Endodermal cell (in vitro differentiated cells): Measurements from ENCODE around the gene VCAN. TPM values are rescaled to one million over a fixed set of nuclear protein-coding genes. Genes with fewer than 3 reads are reported as not detected.

Experiments used
- DNase-seq: peaks from one replicate; pipeline ENCODE4 v3.0.0-alpha.2; 2017
- H3K27ac ChIP-seq: 2 replicates; pipeline ENCODE4 v1.5.1; 2013; ENCODE audit warnings: mild to moderate bottlenecking, low read depth, low read length, moderate library complexity
- H3K27me3 ChIP-seq: 2 replicates; pipeline ENCODE4 v1.6.1; 2013; ENCODE audit warnings: mild to moderate bottlenecking, low read length, moderate library complexity; ENCODE audit not compliant: insufficient read depth, control insufficient read depth, poor library complexity, severe bottlenecking
- H3K36me3 ChIP-seq: 2 replicates; pipeline ENCODE4 v1.7.0; 2013; ENCODE audit warnings: mild to moderate bottlenecking, low read length, moderate library complexity; ENCODE audit not compliant: control insufficient read depth, insufficient read depth
- H3K4me1 ChIP-seq: one replicate; pipeline ENCODE4 v1.7.0; 2013; ENCODE audit warnings: low read length; ENCODE audit not compliant: control insufficient read depth, insufficient read depth
- H3K4me3 ChIP-seq: 2 replicates; pipeline ENCODE4 v1.5.1; 2013; ENCODE audit warnings: mild to moderate bottlenecking, low read length, moderate library complexity
- H3K9ac ChIP-seq: 2 replicates; pipeline ENCODE4 v1.6.1; 2013; ENCODE audit warnings: mild to moderate bottlenecking, low read length, moderate library complexity; ENCODE audit not compliant: poor library complexity, severe bottlenecking; ENCODE audit errors: extremely low read depth
- H3K9me3 ChIP-seq: 2 replicates; pipeline ENCODE4 v1.6.1; 2013; ENCODE audit warnings: mild to moderate bottlenecking, low read length, moderate library complexity; ENCODE audit not compliant: control insufficient read depth
- H3K27ac Mint-ChIP-seq: 2 replicates; pipeline ENCODE4 v1.8.0; 2020; ENCODE audit warnings: mixed read lengths
- H3K27me3 Mint-ChIP-seq: 2 replicates; pipeline ENCODE4 v1.8.0; 2021; ENCODE audit warnings: mild to moderate bottlenecking, mixed read lengths; ENCODE audit not compliant: insufficient read depth
- H3K36me3 Mint-ChIP-seq: 2 replicates; pipeline ENCODE4 v1.8.0; 2020; ENCODE audit warnings: low read depth, mixed read lengths
- H3K4me1 Mint-ChIP-seq: 2 replicates; pipeline ENCODE4 v1.8.0; 2020; ENCODE audit warnings: mixed read lengths
- H3K4me3 Mint-ChIP-seq: 2 replicates; pipeline ENCODE4 v1.8.0; 2020; ENCODE audit warnings: mild to moderate bottlenecking, moderate library complexity, mixed read lengths
- H3K9me3 Mint-ChIP-seq: 2 replicates; pipeline ENCODE4 v1.8.0; 2020; ENCODE audit warnings: mild to moderate bottlenecking, mixed read lengths
- CTCF ChIP-seq: fragments of 200-600 bp; sonication (generic); conservative IDR thresholded peaks from 2 replicates; pipeline ENCODE4 v1.5.0; 2021; ENCODE audit warnings: antibody characterized with exemption, mild to moderate bottlenecking
- WGBS, 2 experiments: methylation state at CpG; one replicate each; pipeline versions ENCODE4 v1.1.5 to v1.1.7; 2013; ENCODE audit warnings: missing lambda C conversion rate in 2 of 2, mixed read lengths in 1 of 2; ENCODE audit not compliant: insufficient coverage in 1 of 2, insufficient read length in 1 of 2; 5-methylcytosine and 5-hydroxymethylcytosine counted together
- long read RNA-seq, 4 experiments: library from polyadenylated mRNA in 2 of 4; library from RNA in 1 of 4; library from capped mRNA in 1 of 4; stranded (forward) in 3 of 4; unstranded in 1 of 4; transcript quantifications; one replicate each; pipeline ENCODE4 v2.0.0, GENCODE V29; 2020 to 2021; ENCODE audit warnings: inconsistent platforms in 1 of 4
- polyA plus RNA-seq, 2 experiments: library from polyadenylated mRNA; stranded (reverse); fragments of 50-300 nt; gene quantifications; one replicate each; pipeline ENCODE4 v1.2.3, GENCODE V29; 2013
- total RNA-seq, 2 donors: library from RNA; stranded (reverse); fragmentation: NEBNext Ultra II Directional in 1 of 2; extraction: Animal tissue kit (Norgen Biotek cat#: 25700) in 1 of 2; gene quantifications; 2 replicates in 1 of 2; 3 replicates in 1 of 2; pipeline ENCODE4 v1.2.1, GENCODE V29; 2021

Gene VCAN
- total RNA-seq, result 100 to 1,000 TPM; 363 to 397 TPM
- 188 TPM for polyA plus RNA-seq (2013, experiment 1 of 2)
- 171 TPM for polyA plus RNA-seq (2013, experiment 2 of 2)
- long read RNA-seq, experiment 1, full-length matches to known transcripts, result 36 of 110 reads
- long read RNA-seq, experiment 1, partial matches to known transcripts, result 61 of 110 reads
- long read RNA-seq, experiment 1, other reads (novel, unspliced or antisense), result 13 of 110 reads
- long read RNA-seq, experiment 2, full-length matches to known transcripts, result 82 of 147 reads
- long read RNA-seq, experiment 2, partial matches to known transcripts, result 49 of 147 reads
- long read RNA-seq, experiment 2, other reads (novel, unspliced or antisense), result 16 of 147 reads
- long read RNA-seq, experiment 3, full-length matches to known transcripts, result 128 of 219 reads
- long read RNA-seq, experiment 3, partial matches to known transcripts, result 85 of 219 reads
- long read RNA-seq, experiment 3, other reads (novel, unspliced or antisense), result 6 of 219 reads
- long read RNA-seq, experiment 4, transcript VCAN-210 (7 exons, 3,973 nt), result major isoform, 9 of 17 reads
- long read RNA-seq, experiment 4, partial matches to known transcripts, result 4 of 17 reads
- long read RNA-seq, experiment 4, other reads (novel, unspliced or antisense), result 4 of 17 reads

- H3K27ac Mint-ChIP-seq, result peak within 1 kb of the TSS; percentile 95
- H3K9me3 Mint-ChIP-seq, result no peaks in the 10 kb centered on the region
- TF ChIP-seq CTCF, result no peak
- peak; percentile 90 for DNase-seq
- Histone ChIP-seq H3K4me3 (peak within 1 kb of the TSS; percentile 90), H3K36me3 (no peaks in the 10 kb centered on the region), H3K4me1 (peaks cover 3% of the 10 kb centered on the region), H3K27ac (peak within 1 kb of the TSS; percentile 85), H3K9ac (peak within 1 kb of the TSS; percentile 47), H3K9me3 (no peaks in the 10 kb centered on the region), H3K27me3 (no peaks in the 10 kb centered on the region)
- H3K36me3 Mint-ChIP-seq, result no peaks in the 10 kb centered on the region
- WGBS, 2 experiments, result 0% methylated on average over 7 to 43 of the region's 43 CpGs
- H3K4me3 Mint-ChIP-seq, result peak within 1 kb of the TSS; percentile 93
- peaks cover 41% of the 10 kb centered on the region for H3K4me1 Mint-ChIP-seq
- peaks cover 1% of the 10 kb centered on the region for H3K27me3 Mint-ChIP-seq
Measured at GRCh38 chr5:83471405-83472212, at the start of gene VCAN. Gene VCAN, plus strand, starts transcription at chr5:83471744. Its CDS starts 11,775 bp downstream, at chr5:83483519.

GRCh38 chr5:83422284-83422683 is 49.3 kb upstream of the VCAN start:
- Mint-ChIP-seq H3K9me3 (peaks cover 7% of the 10 kb centered on the region), H3K4me3 (no peak overlapping the region), H3K36me3 (no peaks in the 10 kb centered on the region), H3K27ac (no peak overlapping the region), H3K27me3 (no peaks in the 10 kb centered on the region), H3K4me1 (no peaks in the 10 kb centered on the region)
- H3K4me1 ChIP-seq, result no peaks in the 10 kb centered on the region
- 100% methylated on average over 1 of the region's 1 CpG; no CpG with 5 or more reads in 1 of the 2 experiments for WGBS, 2 experiments
- no peak for DNase-seq
- no peak overlapping the region for H3K27ac ChIP-seq
- H3K9me3 ChIP-seq, result no peaks in the 10 kb centered on the region
- H3K36me3 ChIP-seq, result no peaks in the 10 kb centered on the region
- H3K4me3 ChIP-seq, result no peak overlapping the region
- TF ChIP-seq CTCF, result no peak
- H3K9ac ChIP-seq, result no peak overlapping the region
- H3K27me3 ChIP-seq, result no peaks in the 10 kb centered on the region

GRCh38 chr5:83426855-83427254 is 44.7 kb upstream of the VCAN start:
- Mint-ChIP-seq H3K27ac (no peak overlapping the region), H3K9me3 (no peaks in the 10 kb centered on the region), H3K4me1 (peaks cover 10% of the 10 kb centered on the region), H3K36me3 (no peaks in the 10 kb centered on the region), H3K27me3 (no peaks in the 10 kb centered on the region), H3K4me3 (no peak overlapping the region)
- no peak overlapping the region for H3K27ac ChIP-seq
- DNase-seq, result no peak
- no peak for TF ChIP-seq CTCF
- H3K27me3 ChIP-seq, result no peaks in the 10 kb centered on the region
- no peaks in the 10 kb centered on the region for H3K9me3 ChIP-seq
- H3K4me1 ChIP-seq, result no peaks in the 10 kb centered on the region
- 90% methylated on average over 1 of the region's 1 CpG; no CpG with 5 or more reads in 1 of the 2 experiments for WGBS, 2 experiments
- no peak overlapping the region for H3K4me3 ChIP-seq
- H3K9ac ChIP-seq, result no peak overlapping the region
- no peaks in the 10 kb centered on the region for H3K36me3 ChIP-seq
